Hematopoietic multipotent progenitor cell treated with erythropoietin and hydrocortisone succinate and interleukin-3 and kit ligand, for 8 days (in vitro differentiated cells): ENCODE data around the gene GNAI3.

Experiments used
- DNase-seq: peaks from one replicate; pipeline ENCODE4 v3.0.0-alpha.2; 2015

The GNAI3 gene

DNA sequence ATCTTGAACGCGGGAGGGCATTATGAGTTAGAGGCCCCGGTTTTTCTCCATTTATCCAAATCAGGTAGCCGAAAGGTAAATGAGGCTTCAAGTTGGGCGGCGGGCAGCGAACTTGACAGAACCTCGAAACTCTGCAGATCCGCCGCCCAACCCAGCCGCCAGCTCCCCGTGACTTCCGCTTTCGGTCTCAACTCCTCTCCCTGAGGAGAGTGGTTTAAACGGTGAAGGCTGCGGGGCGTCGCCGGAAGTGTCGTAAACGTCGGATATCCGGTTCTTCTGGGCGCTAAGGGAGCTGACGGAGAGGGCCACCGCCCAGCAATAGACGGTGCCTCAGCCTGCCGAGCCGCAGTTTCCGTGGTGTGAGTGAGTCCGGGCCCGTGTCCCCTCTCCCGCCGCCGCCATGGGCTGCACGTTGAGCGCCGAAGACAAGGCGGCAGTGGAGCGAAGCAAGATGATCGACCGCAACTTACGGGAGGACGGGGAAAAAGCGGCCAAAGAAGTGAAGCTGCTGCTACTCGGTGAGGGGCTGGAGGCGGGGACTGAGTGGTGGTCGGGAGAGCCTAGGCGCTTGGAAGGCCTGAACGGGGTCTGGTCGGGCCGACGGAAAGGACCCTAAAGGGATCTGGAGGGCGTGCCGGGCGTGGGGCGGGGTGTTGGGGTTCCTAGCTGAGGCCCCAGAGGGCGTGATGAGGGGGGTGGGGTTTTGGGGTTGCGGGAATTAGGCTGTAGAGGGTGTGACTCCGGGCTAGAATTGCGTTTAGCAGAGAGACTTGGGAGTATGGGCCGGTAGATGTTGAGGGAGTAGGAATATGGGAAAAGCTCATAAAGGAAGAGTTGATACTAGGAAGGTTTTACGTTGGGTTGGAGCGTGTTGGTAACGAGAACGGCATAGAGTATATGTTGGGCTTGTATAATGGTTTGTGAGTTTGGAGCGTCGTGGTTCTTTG, at the start of gene GNAI3:
GNAI3 (plus strand) TSS at position 295 of the 947 bp plus-strand sequence; CDS start at position 401, 106 bp downstream.
- DNase-seq = peak; percentile 97

DNA sequence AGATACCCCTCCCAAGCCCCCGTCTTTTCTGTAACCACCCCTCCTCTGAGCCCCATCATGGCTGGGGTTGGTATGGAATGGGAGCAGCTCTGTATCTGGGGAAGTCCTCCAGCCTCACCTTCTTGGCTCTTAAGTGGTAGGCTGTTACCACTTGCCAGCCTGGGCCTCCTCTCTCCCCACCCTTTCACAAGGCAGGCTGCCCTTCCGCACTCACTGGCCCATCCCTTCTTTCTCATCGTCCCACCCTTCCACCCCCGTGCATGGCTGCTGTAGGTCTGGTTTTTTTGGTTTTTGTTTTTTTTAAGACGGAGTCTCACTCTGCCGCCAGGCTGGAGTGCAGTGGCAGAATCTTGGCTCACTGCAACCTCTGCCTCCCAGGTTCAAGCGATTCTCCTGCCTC, 49.3 kb upstream of the GNAI3 start:
- DNase-seq = no peak

DNA sequence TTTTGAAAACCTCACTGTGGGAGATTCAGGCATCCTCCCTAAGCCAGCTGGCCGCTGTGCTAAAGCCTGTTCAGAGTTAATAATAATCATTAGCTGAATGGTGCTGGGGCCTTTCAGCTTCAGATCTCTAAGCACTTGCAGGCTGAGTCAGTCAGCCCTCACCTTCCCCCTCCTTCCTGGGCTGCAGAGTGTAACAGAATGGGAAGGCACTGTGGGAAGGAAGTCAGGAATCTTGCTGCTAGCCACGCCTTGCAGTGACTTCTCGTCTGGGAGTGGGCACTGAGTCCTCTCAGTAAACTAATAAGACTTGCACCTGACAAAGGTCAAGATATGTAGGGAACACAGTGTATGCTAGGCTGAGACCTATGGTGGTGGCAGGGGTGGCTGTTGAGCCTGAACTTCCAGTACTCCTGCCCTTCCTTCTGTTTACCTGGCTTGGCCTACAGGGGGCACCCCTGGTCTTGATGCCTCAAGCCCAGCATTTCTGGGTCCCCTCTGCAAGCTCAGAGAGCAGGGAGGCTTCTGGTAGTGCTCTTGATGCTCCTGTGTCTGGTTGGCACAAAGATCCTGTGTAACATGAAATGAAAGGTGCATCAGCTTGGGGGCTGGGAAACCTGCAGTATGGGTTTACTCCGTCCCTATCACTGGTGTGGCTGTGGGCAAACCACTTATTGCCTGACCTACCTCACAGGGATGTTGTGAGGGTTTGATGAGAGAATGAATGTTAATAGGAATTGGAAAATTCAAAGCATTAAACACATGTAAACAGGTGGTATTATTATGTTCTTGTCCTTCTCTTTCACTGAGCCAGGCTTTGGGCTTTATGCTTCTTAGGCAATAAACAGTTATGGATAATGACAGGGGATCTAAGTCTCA, 48.5 kb upstream of the GNAI3 start:
- peak; percentile 70 for DNase-seq

DNA sequence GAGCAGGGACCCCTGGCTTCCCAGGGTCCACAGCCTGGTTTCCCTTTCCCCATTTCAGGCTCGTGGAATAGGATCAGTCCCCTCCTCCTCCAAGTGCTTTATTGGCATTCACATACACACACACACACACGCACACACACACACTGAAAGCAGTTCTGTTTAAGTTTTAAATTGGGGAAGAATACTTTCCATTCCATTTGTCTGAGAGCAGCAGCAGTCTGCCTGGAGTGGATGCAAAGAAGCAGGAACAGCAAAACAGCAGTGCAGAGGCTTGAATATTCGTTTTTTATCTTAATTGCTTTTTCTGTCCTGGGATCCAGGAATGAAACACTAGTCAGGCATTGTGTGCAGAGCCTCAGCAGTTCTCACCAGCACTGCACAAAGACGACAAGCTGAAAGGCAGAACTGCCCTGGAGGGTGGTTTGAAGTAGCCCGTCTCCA, 47.5 kb upstream of the GNAI3 start:
- DNase-seq = no peak

DNA sequence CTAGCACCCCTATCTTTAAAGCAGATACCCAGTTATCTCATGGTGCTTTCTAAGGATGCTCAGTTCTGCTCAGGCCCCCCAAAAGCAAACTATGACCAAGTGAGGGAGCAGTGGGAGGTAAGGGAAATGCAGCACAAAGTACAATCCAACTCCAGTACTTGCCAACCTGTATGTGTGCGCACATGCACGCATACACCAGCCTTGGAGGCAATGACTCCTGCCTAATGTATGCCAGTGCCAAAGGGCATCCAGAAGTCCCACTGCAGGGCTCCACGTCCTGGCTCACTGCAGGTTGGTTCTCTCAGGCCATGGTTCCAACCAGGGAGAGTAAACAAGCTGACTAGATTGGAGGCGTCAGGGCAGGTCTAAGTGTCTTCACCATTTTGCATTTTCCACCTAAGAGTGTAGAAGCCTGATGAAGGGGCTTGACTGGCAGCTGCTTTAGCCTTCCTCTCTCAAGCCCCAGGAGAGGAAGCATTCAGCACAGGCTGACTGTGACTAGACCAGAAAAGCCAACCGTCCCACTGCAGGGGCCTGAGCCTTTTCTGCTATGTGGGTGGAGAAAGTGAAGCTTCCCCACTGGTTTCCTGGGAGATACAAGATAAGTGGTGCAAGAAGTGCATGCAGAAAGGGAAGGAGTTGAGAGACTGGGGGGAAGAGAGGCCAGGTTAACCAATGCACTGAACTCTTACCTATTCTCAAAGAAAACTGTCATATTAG, 46.6 kb upstream of the GNAI3 start:
- DNase-seq = peak; percentile 36

DNA sequence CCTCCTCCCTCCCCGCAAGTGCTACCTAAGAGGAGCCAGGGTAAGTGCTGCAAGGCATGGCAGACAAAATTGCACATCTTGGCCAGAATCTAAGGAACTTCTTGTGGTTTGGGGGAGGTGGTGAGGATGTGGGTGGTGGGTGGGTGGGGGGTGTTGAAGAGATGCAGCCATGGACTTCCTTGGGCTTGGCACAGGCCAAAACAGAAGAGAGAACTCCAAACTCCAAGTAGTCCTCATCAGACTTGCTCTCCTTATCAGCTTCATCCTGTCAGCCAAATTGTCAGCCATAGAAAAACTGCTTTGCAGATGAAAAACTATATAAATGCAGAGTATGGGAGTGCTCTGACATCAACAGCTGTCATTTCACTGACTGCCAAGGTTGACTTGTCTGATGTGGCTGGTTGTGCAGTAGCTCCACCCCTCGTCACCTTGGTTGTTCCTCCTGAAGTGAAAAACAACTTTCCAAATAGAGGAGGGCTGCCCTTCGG, 46.0 kb upstream of the GNAI3 start:
- peak; percentile 23 for DNase-seq

DNA sequence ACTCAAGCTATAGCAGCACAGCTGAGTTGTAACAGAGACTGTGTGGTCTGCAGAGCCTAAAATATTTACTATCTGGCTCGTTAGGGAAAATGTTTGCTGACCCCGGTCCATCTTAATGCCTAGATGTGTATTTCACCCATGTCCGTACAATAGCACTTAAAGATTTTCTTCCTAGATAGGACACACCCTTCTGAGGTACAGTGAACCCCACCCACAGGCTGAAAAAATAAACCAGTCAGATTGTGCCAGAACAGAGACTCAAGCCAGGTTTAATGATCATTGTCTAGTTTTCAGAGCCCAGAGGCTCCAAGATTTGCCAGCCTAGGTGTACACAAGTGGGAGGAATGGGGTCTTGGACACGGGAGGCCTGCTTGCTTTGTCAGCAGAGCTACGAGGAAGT, 44.5 kb upstream of the GNAI3 start:
- no peak for DNase-seq

DNA sequence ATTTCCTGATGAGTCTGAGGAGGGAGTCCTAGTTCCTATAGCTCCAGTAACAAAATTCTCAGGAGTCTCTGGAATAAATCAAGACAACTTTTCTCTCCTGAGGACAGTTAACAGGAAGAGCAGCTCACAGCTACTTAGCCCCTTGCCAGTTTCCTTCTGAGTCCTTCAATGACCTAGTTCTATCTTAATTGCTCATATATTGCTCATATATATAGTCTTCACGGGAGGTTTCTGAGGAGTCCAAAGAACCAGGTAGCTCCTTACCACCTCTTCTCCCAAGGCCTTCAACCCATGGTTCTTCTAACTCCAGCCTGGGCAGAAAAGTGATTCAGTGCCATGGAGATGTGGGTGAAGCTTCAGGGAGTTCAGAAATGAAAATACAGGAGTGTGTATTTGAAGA, 43.4 kb upstream of the GNAI3 start:
- no peak for DNase-seq

DNA sequence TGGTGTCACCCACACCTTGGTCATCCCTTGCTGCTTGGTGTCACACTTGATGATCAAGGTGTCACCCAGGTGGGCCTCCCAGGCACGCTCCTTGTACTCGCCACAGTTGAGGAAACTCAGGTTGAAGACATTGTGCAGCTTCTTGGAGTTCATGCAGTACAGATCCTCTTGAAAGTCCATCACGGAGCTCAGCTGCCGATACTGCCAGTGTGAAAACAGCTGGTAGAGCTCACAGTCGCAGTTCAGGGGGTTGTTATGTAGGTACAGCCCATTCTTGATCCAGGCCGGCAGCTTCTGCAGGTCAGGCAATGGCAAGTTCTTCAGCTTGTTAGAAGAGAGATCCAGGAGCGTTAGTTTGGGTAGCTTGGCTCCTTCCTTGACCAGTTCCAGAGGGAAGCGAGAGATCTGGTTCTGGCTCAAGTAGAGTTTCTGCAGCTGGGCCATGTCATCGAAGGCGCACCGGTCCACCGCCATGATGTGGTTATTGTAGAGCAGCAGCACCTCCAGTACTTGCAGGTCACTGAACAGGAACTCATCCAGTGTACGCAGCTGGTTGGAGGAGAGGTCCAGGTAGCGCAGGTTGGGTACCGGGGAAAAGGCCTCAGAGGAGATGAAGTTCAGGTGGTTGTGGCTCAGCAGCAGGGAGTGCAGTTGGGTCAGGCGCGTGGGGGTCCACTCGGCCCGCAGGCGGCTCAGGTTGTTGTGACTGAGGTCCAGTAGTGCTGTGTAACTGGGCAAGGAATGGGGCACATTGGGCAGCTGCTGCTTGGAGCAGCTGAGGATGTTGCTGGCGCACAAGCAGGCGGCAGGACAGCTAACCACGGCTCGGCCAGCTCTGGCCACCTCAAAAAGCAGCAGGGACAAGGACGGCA, 40.2 kb upstream of the GNAI3 start:
- DNase-seq = no peak

DNA sequence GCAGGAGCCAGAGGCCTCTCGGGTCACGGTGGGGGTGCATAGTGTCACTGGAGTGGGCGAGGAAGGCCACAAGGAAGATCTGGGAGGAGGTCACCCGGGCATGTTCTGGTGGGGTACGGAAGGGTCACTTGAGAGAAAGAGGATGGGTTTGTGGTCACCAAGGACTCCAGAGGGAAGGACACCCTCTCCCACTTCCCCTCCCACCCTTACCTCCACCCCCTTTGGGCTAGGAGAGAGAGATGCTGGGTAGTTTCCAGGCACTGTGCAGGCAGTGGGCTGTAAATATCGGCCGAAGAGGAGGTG, 39.6 kb upstream of the GNAI3 start:
- DNase-seq = no peak

DNA sequence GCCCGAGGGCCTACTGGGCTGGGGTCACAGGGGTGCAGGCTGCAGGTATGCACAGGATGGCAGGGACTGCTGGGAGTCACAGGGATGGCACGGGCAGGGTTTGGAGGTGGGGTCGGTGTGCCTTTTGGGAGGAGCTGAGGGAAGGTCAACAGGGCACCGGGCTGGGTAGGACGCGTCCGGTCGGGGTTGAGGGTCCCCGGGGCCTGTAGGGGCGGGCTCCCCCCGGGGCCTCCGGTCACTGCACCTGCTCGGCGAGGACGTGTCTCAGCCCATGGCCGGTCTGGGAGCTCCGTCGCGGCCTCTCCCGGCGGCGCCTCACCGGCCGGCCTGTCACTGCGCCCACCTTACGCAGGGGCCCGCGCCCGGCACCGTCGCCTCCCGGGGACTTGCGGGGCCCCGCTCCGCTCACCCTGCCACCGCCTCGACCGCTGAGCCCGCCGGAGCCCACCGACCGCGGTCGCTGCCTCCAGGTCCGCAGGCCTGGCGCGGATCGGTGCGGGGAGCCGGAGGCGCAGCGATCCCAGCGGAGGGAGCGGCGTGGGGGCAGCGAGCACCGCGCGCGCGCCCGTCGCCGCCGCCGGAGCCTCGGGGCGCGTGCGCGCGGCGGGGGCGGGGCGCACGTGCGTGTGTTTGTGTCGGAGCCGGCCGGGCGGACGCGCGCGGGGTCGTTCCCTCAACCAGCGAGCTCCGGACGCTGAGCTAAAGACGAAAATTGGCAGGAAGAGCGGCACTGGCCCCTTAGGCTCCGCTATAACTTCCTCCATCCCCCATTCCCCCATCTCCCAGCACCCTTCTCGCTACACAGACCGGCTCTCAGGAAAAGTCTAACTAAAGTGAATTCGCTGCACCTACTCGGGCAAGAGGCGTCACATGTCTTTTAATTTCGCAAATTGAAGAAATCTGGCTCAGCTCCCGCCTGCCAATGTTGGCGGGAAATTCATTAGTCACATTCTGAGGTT, 39.0 kb upstream of the GNAI3 start, which contains the start of gene AMIGO1:
AMIGO1 (minus strand) TSS at position 552 of the 959 bp plus-strand sequence. CDS start 815 bp downstream, outside the sequence.
- DNase-seq = peak; percentile 25

DNA sequence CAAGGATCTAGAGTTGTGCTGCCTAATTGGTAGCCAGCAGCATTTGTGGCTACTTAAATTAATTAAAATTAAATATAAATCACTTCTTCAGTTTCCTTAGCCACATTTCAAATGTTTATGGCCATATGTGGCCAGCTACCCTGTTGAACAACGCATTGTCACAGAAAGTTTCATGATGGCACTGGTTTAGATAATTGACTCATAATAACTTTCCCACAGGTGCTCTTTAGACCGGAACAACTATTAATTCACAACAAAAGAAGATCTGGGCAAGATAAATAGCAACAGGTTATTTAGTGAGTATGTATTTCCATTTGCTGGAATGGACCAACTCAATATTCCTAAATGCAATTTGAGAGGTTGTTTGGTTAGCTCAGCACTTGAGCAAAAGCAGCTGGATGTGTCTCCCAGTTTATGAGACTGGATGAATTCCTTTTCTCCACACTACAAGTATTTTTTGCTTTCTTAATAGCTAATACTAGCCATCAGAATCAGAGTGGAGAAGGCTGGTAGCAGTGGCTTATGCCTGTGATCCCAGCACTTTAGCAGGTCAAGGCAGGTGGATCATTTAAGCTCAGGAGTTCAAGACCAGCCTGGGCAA, 35.2 kb upstream of the GNAI3 start:
- no peak for DNase-seq

DNA sequence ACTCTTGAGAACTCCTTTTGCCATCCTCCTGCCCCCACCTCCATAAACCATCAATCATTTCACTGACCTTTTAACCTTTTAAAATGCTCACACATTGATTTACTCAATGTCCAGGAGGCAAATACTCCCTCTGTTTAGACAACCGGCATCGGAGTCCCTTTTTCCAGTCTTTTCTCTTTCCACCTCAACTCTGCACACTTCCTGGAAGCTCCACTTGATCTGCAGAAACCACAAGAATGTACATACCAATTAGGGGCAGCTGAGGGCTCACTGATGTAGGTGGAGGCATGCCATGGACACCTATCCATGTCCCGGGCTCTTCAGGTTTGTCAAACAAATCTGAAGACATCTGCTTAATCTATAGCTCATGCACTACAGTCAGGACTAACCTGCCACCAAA, 33.6 kb upstream of the GNAI3 start:
- DNase-seq = no peak

DNA sequence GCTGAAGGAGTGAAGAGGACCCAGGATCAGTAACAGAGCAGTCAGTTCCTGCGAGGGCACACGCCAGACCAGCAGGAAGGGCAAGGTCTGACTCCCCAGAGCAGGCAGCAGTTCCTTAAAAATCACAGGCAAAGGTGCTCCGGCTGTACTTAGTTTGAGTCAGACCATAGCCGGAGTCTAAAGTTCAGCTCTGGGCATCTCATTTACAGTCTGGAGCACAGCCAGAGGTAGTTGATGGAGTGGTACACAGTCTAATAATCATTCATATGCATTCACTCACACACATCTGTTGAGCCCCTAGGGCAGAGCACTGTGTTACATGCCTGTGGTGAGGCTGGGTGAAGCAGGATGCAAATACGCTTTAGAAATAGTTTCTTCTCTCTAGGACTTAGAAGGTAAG, 31.5 kb upstream of the GNAI3 start:
- DNase-seq = no peak

DNA sequence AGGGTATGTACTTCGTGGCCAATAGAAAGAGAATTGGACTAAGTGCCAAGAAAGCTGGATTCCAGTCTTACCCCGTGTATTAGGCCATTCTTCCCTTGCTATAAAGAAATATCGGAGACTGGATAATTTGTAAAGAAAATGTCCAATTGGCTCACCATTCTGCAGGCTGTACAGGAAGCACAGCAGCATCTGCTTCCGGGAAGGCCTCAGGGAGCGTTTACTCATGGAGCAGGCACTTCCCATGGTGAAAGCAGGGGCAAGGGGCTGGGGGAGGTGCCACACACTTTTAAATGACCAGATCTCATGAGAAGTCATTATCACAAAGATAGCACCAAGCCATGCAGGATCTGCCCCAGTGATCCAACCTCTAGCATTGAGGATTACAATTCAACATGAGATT, 31.1 kb upstream of the GNAI3 start:
- no peak for DNase-seq

DNA sequence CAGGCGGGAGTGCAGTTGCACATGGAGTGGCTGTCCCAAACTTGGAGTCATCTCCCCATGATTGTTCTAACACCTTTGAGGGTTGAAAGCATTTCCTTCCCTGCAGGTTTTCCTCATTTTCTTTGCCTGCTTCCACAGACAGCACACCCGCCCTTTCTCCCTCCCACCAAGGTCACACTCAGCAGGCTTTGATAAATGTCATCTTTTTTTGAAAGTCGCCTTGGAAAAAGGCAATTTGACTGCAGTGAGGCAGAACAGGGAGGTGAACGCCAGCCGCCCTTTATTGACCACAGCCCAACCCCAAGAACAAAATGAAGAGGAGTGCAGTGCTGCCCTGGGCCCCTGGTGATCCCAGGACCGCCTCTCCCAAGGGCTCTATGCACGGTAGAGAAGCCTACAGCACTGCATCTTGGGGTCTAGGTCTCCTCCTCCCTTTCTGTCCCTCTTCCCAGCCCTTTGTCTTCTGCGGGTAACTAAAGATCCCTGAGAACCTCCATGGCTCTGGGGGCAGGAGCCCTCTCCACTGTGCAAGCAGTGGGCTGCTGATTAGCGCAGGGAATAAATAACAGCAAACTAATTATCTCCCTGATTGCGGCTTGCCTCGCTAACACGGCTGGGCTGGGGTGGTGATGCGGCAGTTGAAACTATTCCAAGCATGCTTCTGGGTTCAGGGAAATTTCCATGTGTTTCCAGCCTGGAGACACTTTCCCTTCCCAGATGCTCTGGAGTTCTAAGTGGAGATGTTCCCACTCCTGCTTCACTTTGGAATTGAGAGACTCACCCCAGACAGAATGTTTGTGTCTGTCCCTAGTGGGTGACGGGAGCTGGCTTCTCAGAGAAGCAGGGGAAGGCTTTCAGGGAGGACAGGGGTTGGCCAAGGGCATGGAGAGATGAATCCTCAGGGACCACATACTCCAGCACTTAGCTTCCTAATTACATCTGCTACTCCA, 27.1 kb upstream of the GNAI3 start:
- no peak for DNase-seq

DNA sequence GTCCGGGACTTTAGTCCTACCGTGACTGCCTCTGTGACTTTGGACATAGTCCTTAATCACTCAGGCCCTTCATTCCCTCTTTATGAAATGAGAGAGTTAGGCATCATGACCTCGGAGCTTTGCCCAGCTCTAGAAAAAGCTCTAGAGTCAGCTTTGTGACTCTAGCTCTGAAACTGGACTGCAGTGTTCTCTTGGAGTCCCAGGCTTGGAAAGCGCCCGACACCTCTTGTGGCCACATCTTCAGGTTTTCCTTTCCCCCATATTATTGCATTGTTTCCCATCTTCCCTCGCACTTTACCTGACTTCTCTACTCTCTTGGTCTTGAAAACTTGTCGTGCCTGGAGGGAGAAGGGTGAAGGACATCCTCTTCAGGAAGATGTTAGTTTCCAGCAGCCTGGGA, 26.4 kb upstream of the GNAI3 start:
- no peak for DNase-seq

DNA sequence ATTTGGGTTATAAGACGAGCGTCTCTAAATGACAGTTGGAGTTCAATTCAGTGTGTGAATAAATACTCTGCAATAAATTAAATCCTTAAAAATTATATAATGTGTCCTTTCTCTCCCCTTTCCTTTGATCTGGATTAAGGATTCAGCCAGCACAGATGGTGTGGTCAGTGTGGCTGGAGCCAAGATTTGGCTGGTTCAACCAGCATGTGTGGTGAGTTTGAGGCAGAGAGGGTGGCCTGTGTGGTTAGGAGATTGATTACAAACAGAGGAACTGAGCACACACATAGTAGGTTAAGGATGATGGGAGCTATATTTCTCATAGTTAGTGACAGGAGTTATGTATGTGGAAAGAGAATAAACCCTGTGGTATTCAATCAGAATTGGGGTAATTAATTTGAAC, 24.7 kb upstream of the GNAI3 start:
- no peak for DNase-seq
